ENCODE measurements around the gene RNF217. TPM values are rescaled to one million over a fixed set of nuclear protein-coding genes. Genes with fewer than 3 reads are reported as not detected.

RNF217 gene
- total and polyA plus RNA-seq, 2 of the 8 experiments (the other 6 are each of a cell fraction or from before 2014, with no cell fraction given), result 2.0 to 8.9 TPM

- Histone ChIP-seq H3K4me2 (ENCODE audit: insufficient read depth in 1 of 2, low read depth in 2 of 2, low read length in 2 of 2) (no peak overlapping the region), H3K4me1 (replicated peaks in 1 of 4; ENCODE audit: control insufficient read depth in 3 of 4, insufficient read depth in 4 of 4, low read length in 3 of 4) (peaks cover 0 to 5% (median 3%) of the 10 kb centered on the region in 4 experiments; a peak in 4 of 7 replicates), H3K27ac (ENCODE audit: low read depth, low read length) (no peak overlapping the region), H4K20me1 (replicated peaks in 1 of 2; ENCODE audit: control insufficient read depth in 1 of 2, insufficient read depth in 2 of 2, low read length in 2 of 2) (no peaks in the 10 kb centered on the region), H3K4ac (replicated peaks; ENCODE audit: insufficient read length, low read depth, low read length) (no peak overlapping the region), H2BK120ac (replicated peaks; ENCODE audit: low read depth, low read length) (no peak overlapping the region), H2BK12ac (ENCODE audit: low read depth, low read length) (peak overlapping the region; percentile 29; the same call in 1 of the 2 replicates), H3K9me3 (ENCODE audit: insufficient read depth in 2 of 2, low read depth in 1 of 2, low read length in 1 of 2) (no peaks in the 10 kb centered on the region), H3K14ac (ENCODE audit: insufficient read length) (no peak overlapping the region), H3K36me3 (ENCODE audit: control insufficient read depth in 2 of 4, insufficient read depth in 4 of 4, low read length in 3 of 4) (no peaks in the 10 kb centered on the region), H3K27me3 (replicated peaks in 1 of 4; ENCODE audit: control insufficient read depth in 3 of 4, extremely low read depth in 1 of 4, insufficient read depth in 3 of 4, low read length in 3 of 4) (no peaks in the 10 kb centered on the region), H3K18ac (ENCODE audit: extremely low read depth, low read length) (no peak overlapping the region), H4K8ac (ENCODE audit: extremely low read depth, insufficient read depth, low read length) (no peak overlapping the region), H3K23ac (ENCODE audit: insufficient read length) (no peak overlapping the region), H2BK15ac (ENCODE audit: low read length) (no peak overlapping the region), H3K23me2 (ENCODE audit: low read depth, low read length) (no peaks in the 10 kb centered on the region), H4K5ac (ENCODE audit: insufficient read length, low read depth, low read length) (no peak overlapping the region), H2AK5ac (ENCODE audit: low read depth, low read length) (no peak overlapping the region), H3K56ac (replicated peaks; ENCODE audit: insufficient read length, low read depth, low read length) (no peak overlapping the region), H2BK5ac (ENCODE audit: low read depth, low read length) (no peak overlapping the region), H2AFZ (ENCODE audit: low read length) (no peak overlapping the region), H3K4me3 (ENCODE audit: extremely low read depth in 1 of 4, insufficient read depth in 2 of 4, low read depth in 3 of 4, low read length in 4 of 4) (no peak overlapping the region), H3K9ac (replicated peaks in 1 of 4; ENCODE audit: extremely low read depth in 1 of 4, low read depth in 3 of 4, low read length in 3 of 4) (no peak overlapping the region), H3K79me2 (ENCODE audit: control insufficient read depth in 1 of 2, insufficient read depth in 2 of 2, low read length in 2 of 2) (no peaks in the 10 kb centered on the region), H2BK20ac (ENCODE audit: low read length) (no peak overlapping the region), H3K79me1 (ENCODE audit: low read depth, low read length) (no peaks in the 10 kb centered on the region), H4K91ac (replicated peaks; ENCODE audit: insufficient read length, low read length) (no peak overlapping the region)
- no peak for DNase-seq (ENCODE audit: low read depth in 1 of 2, low spot score in 2 of 2)
- ChIA-PET POLR2A (ENCODE audit: partially characterized antibody) (no interaction called here), CTCF (ENCODE audit: partially characterized antibody) (no interaction called here)
- FAIRE-seq, result no peak
- WGBS, 2 experiments (ENCODE audit: extremely low coverage in 1 of 2, insufficient coverage in 1 of 2, insufficient read length in 1 of 2, insufficient replicate concordance in 2 of 2, low coverage in 1 of 2, low lambda C conversion rate in 2 of 2, missing lambda C conversion rate in 1 of 2), result 86% methylated on average over 5 of the region's 5 CpGs; no CpG with 5 or more reads in 1 of the 2 experiments
- TF ChIP-seq E2F6 (IDR thresholded peaks at IDR 0.05), result no peak
- TF ChIP-seq ZNF274 (IDR thresholded peaks at IDR 0.05; ENCODE audit: borderline replicate concordance, extremely low read depth, low read length), result no peak
- TF ChIP-seq BACH1 (IDR thresholded peaks at IDR 0.05; ENCODE audit: low read length), result no peak
- no peak for TF ChIP-seq SP2 (IDR thresholded peaks at IDR 0.05; ENCODE audit: low read length)
- TF ChIP-seq TAF7 (optimal IDR thresholded peaks at IDR 0.05; ENCODE audit: borderline replicate concordance, low read depth, low read length), result no peak
- no peak for TF ChIP-seq CTBP2 (IDR thresholded peaks at IDR 0.05; ENCODE audit: borderline replicate concordance, insufficient read depth, insufficient read length, low read length)
- no peak for TF ChIP-seq FOSL1 (IDR thresholded peaks at IDR 0.05; ENCODE audit: insufficient read depth, low read depth, low read length)
- no peak for TF ChIP-seq CTCF (IDR thresholded peaks at IDR 0.05; ENCODE audit: control extremely low read depth in 1 of 3, insufficient read depth in 1 of 3, low read depth in 1 of 3, low read length in 3 of 3)
Measured at GRCh38 chr6:125078602-125079321, 116.5 kb downstream of the RNF217 start.

Measured in H1 (cell line).